ENCODE results near the gene ARID2. TPM values are rescaled to one million over a fixed set of nuclear protein-coding genes. Genes with fewer than 3 reads are reported as not detected.

ARID2 gene
- total RNA-seq, 1 experiment from 2014 or later: 12.8 TPM

DNA sequence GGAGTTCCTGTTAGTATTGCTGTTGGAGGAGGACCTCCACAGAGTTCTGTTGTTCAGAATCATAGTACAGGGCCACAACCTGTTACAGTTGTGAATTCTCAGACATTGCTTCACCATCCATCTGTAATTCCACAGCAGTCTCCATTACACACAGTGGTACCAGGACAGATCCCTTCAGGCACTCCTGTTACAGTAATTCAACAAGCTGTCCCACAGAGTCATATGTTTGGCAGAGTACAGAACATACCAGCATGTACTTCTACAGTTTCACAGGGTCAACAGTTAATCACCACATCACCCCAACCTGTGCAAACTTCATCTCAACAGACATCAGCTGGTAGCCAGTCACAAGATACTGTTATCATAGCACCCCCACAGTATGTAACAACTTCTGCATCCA is 120.8 kb downstream of the ARID2 start:
- DNase-seq (ENCODE audit: low read depth): no peak

DNA sequence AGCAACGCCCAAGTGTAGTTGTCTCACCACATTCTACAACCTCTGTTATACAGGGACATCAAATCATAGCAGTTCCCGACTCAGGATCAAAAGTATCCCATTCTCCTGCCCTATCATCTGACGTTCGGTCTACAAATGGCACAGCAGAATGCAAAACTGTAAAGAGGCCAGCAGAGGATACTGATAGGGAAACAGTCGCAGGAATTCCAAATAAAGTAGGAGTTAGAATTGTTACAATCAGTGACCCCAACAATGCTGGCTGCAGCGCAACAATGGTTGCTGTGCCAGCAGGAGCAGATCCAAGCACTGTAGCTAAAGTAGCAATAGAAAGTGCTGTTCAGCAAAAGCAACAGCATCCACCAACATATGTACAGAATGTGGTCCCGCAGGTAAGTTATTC is 123.0 kb downstream of the ARID2 start:
- DNase-seq (ENCODE audit: low read depth): no peak

DNA sequence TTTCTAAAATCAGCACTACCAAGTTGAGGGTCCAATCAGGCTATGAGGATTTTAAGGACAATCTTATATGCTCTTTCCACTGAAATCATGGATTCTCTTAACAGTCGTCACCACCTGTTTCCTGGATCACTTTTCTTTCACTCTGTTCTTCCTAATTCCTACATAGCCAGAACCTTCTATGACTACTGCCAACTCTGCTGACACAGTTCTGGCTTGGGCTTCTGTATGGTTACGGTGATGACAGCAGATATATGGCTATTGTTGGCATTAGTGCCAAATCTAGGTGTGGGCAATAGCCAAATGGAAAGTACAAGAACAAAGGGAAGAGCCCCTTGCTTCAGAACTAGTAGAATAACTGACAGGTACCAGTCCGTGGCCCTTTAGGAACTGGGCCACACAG is 124.0 kb downstream of the ARID2 start:
- DNase-seq (ENCODE audit: low read depth): no peak

DNA sequence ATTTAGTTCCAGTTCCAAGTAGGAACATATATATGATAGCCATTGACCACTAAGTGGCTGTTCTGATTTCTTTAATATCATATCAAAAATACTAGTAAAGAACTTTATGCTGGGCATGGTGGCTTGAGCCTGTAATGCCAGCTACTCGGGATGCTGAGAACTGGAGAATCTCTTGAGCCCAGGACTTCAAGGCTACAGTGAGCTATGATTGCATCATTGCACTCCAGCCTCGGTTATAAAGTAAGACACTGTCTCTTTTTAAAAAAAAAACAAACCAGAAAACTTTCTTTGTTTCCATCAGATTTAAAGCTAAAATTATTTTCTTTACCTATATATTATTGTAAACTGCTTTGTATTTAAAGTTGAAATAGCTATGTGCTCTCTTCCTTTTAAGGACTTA is 133.8 kb downstream of the ARID2 start:
- no peak for DNase-seq (ENCODE audit: low read depth)

DNA sequence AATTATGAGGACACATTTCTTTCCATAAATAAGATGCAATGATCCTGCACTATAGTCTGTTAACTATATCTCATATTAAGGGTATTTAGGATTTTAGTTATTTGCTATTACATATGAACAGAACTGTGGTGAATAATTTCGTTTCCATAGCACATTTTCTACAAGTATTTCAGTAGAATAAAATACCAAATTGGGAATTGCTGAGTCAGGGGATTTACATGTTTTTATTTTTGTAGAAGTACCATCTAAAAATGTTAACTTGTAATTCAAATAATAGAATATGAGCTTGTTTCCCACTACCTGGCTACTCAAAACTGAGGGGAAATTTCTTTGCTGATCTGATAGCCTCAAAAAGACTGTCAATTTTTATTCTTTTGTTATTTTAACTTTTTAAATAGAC is 136.8 kb downstream of the ARID2 start:
- no peak for DNase-seq (ENCODE audit: low read depth)

DNA sequence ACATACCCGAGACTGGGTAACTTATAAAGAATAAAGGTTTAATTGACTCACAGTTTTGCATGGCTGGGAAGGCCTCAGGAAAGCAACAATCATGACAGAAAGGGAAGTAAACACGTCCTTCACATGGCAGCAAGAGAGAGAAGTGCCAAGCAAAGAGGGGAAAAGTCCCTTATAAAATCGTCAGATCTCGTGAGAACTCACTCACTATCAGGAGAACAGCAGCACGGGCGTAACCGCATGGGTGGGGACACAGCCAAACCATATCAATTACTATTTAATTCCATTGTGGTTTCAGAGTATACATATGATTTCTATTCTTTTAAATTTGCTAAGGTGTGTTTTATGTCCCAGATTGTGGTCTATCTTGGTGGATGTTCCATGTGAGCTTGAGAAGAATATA is 142.9 kb downstream of the ARID2 start:
- no peak for DNase-seq (ENCODE audit: low read depth)

DNA sequence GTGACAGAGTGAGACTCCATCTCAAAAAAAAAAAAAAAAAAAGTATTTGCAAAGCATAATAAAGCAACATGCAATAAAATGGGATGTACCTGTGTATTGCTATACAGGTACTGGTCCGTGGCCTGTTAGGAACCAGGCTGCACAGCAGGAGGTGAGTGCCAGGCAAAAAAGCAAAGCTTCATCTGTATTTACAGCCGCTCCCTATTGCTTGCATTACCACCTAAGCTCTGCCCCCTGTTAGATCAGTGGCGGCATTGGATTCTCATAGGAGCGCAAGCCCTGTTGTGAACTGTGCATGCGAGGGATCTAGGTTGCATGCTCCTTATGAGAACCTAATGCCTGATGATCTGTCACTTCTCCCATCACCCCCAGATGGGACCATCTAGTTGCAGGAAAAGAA is 147.6 kb downstream of the ARID2 start:
- no peak for DNase-seq (ENCODE audit: low read depth)

DNA sequence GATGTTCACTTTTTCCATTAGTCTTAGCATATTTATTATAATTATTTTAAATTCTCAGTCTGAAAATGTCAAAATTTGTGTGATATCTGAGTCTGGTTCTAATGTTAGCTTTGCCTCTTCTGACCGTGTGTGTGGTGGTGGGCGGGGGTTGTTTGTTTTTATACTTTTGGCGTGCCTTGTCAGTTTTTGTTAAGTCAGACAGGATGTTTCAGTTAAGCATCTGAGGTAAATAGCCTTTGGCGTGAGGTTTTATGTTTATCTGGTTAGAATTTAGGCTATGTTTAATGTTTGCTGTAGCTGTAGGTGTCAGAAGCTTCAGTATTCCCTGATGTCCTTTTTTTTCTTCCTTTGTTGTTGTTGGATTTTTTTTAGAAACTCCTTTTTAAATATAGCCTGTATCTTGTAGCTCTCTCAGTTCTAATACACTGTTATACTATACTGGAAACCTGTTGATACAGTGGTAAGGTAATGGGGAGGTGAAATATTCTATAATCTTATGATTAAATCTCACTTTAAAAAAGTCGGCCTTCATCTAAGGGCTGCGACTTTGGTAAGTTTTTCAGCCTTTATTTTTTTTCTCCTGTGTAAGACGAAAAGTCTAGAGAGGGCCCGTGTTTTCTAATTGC is 149.2 kb downstream of the ARID2 start:
- DNase-seq (ENCODE audit: low read depth): no peak

DNA sequence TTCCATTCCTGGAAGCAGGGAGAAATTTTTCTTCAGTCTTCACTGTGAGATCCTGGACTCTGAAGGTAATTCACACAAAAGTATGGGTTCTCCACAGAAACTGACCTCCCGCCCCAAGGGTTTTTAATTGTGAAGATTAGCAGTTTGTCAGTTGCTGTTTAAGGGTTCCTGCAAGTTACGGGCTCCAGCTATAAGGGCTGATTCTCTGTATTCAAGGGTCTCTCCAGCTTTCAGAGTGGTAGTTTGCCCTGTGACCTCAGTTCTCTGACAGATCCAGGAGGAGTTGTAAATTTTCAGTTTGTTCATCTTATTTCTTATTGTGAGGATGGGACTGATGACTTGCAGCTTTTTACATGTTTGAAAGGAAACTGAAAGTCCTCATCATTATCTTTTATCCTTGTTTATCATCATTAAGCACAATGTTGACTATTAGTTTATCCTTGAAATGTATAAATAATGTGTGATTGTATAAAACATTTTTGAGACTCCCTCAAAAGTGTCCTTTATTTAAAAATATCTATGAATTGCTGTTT is 149.9 kb downstream of the ARID2 start:
- DNase-seq (ENCODE audit: low read depth): no peak

DNA sequence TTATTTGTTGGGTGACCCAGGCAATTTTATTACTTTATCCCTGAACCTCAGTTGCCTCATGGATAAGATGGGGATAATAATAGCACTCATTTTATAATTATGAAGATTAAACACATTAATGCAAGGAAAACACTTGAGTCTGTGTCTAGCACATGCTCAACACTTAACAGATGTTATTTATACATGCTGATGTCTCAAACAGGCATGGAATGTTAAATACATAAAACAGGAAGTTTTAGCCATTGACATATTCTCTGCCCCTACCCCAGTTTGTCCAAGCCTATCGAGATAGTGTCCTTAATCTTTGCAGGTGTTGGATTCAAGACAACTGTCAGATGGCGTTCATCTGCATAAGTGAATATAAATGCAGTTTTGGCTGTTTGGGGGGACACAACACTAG is 151.0 kb downstream of the ARID2 start:
- no peak for DNase-seq (ENCODE audit: low read depth)

DNA sequence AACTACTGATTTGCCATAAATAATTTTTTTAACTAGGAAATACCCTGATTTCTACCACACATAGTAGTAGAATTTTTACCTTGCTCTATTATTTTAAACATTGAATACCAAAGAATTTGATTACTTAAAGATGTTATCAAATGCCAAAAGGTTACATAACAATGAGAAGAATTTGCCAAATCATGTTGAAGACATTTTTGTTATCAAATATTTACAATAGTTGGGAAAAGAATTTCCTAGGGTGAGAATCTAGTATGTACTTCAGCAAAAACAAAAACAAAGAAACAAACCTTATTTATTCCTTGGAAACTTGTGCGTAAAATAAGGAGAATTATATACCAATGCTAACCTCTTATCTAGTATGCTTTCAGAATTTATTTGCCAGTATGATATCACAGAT is 153.7 kb downstream of the ARID2 start:
- no peak for DNase-seq (ENCODE audit: low read depth)

DNA sequence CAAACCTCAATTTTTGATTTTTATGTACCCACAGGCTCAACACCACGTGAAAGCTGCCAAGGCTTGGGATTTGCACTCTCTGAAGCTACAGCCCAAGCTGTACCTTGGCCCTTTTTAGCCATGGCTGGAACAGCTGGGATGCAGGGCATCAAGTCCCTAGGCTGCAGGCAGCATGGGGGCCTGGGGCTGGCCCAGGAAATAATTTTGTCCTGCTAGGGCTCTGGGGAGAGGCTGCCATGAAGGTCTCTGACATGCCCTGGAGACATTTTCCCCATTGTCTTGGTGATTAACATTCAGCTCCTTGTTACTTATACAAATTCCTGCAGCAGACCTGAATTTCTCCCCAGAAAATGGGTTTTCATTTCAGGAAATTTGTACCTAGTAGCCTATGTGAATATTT is 157.2 kb downstream of the ARID2 start:
- DNase-seq (ENCODE audit: low read depth): no peak

DNA sequence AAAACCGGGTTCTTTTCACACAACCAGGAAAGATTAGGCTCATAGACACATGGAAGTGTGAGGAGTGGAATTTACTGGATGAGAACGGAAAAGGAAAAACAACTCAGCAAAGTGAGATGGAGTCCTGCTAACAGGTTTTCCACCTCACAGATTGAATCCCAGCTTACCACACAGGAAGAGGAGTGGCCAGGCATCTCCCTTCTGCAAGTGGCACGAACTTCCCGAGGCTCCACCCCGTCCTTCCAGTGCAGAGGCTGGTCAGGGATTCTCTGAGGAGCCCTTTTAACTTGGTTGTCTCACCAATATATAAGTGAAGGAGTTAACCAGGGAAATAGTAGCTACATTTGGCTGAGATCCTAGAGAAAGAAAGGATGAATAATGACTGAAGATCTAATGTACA is 158.0 kb downstream of the ARID2 start:
- peak; percentile 1 for DNase-seq (ENCODE audit: low read depth)

DNA sequence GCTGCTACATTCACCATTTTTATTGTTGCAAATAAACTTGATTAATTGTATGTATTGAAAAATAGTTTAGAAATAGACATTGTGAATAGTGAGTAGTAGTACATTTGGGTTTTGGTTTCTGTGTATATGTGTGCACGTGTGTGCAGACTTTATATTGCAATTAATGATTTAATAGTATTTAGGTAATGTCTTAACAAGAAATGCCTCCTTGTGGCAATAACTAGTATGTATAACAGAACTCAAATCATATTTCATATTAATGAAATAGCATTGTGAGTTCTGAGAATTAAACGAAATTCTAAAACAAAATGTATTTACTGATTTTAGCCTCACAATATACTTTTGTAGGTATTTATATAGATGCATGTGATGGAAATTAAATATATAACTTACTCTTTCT is 160.8 kb downstream of the ARID2 start:
- DNase-seq (ENCODE audit: low read depth): no peak

DNA sequence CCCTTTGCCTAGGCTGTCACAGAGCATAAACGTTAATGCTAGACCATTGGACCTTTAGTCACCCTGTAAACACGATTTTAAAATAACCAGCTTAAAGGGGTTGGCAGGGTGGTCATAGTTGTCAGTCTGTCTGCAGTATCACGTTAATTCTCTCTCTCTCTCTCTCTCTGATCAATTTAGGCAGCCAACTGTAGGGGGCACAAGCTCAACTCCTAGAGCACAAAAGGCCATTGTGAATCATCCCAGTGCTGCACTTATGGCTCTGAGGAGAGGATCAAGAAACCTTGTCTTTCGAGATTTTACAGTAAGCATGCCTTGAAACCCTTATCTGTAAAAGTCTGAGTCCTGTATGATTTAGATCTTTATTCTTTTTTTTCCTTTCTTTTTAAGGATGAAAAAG is 163.7 kb downstream of the ARID2 start:
- peak; percentile 33 for DNase-seq (ENCODE audit: low read depth)

DNA sequence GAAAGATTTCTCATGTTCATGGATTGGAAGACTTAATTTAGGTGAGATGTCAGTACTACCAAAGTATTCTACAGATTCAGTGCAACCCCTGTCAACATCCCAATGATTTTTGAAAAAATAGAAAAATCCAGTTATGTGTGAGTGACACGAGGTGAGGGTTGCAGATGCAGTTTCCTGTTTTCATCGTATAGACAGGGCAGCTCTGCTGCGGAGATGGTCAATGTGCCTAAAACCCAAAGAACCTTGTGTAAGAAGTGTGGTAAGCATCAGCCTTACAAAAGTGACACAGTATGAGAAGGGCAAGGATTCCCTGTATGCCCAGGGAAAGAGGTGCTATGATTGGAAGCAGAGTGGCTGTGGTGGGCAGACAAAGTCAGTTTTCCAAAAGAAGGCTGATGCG is 166.5 kb downstream of the ARID2 start:
- no peak for DNase-seq (ENCODE audit: low read depth)

DNA sequence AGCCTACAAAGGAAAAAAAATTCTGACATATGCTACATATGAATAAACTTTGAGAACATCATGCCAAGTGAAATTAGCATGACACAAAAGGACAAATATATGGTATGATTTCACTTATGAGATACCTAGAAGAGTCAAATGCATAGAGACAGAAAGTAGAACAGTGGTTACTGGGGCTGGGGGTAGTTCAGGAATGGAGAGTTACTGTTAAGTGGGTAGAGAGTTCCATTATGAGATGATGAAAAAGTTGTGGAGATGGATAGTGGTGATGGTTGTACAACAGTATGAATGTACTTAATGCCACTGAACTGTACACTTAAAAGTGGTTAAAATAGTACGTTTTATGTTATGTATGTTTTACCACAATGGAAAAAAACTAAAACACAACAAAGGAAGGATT is 168.6 kb downstream of the ARID2 start:
- no peak for DNase-seq (ENCODE audit: low read depth)

DNA sequence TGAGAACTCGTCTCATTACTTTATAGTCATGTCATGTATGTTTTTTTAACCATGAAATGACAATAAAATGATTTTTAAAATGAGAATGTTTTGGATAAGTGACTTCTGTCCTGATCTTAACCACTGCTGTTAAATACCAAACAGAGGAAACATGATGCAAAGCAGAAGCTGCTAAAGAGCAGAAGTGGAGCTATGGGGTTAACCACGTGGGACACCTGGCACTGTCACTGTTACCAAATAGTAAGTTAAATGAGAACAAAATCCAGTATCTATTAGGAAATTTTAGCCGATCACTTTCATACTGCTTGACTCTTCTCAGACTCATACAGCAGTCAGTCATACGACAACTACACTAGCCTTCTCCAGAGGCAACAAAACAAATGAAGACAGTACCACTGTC is 178.4 kb downstream of the ARID2 start:
- no peak for DNase-seq (ENCODE audit: low read depth)

DNA sequence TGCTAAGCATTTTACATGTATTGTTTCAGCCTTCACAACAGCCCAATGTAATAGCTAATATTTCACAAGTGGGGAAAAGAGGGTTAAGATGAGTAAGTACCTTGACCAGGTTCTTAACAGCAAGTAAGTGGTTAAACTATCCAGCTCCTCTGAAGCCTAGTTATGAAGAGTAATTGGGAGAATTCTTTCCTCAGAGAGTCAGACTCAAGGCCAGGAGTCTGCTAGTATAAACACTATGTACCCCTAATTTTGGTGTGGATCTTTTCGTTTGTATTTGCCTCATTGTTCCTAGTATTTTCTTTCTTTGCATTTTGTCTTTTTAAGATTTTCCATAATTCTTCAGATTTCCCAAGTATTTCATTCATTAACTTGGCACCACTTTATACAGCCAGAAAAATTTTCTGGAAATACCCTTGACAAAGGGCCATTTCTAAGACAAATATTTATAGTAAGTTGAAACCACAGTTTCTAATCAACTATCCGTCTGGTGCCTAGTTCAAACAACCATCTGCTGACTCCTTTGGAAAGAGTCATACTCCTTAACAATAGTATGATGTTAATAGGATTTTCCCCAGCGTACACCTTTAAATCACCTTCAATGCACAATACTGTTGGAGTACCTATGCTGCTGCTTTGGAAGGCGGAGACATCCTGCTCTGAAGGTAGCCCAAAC is 179.7 kb downstream of the ARID2 start:
- DNase-seq (ENCODE audit: low read depth): no peak

DNA sequence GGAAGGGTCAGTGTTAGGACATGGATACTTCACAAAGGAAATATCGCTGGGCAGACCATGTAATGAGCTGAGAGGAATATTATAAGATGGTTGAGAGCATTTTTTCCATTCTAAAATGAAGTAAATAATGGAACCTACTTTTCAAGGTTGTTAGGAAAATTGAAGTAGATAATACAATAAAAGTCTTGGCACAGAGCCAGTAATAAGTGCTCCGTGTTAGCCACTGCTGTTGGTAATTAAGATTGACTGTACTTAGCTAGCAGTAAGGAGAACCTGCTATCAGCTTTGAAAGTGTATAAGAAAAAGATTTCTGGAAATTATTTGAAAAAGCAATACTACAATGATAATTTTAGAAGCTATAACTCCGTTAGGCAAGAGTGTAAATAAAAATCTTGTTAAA is 183.3 kb downstream of the ARID2 start:
- no peak for DNase-seq (ENCODE audit: low read depth)

DNA sequence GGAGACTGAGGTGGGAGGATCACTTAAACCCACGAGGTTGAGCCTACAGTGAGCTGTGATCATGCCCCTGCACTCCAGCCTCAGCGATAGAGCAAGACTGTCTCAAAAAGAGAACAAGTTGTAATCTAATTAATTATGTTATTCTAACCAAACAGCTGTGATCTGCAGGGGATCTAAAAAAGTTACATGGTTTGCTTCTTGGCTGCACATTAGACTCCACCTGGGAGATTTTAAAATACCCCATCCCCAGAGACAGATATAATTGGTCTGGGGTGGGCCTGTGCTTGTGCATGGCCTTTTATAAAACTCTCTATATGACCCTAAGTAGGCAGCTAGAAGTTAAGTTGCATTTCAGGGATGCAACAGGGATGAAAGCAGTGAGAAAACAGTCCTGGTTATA is 184.1 kb downstream of the ARID2 start:
- no peak for DNase-seq (ENCODE audit: low read depth)

DNA sequence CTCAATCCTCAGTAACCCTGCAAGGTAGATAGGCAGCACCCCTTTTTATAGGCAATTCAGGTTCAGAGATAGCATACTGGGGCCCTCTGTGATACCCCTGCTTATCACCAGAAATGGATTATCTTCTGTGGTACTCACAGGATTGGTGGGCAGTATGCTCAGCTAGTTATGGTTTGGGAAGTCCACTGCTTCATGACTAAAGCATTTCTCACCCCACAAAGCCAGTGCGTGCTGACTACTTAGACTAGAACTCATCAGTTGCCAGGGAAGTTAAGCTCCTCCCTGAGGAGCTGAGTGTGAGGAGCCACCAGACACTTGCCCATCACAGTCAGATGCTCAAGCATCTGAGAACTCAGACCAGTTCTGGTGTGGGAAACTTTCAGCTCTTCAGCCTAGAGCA is 184.6 kb downstream of the ARID2 start:
- peak; percentile 78 for DNase-seq (ENCODE audit: low read depth)

DNA sequence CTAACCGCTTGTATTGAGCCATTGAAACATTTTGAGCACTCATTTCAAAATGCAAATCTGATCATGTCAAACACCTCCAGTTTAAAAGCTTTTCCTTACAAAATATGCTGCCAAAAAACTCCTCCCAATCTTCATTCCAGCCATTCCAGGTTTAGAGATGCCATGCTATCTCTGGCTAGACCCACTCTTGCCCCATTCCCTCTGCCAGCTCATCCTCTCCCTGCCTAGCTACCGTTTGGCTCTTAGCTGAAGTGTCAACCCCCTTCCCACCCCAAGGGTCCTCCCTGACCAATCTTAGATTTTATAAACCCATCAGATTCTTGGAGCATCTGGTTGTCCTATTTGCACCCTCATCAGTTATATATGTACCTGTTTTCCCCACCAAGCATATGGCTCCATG is 185.9 kb downstream of the ARID2 start:
- no peak for DNase-seq (ENCODE audit: low read depth)

All from HT1080 (cell line).